DND-41 (cell line): ENCODE measurements around the gene LRRC46.

Experiments used
- CTCF ChIP-seq: IDR thresholded peaks from 2 replicates; pipeline ENCODE4 v1.5.1; 2012; ENCODE audit warnings: borderline replicate concordance, low read length, moderate library complexity, mild to moderate bottlenecking; ENCODE audit not compliant: poor library complexity, severe bottlenecking; ENCODE audit errors: extremely low read depth
- EZH2 ChIP-seq: IDR thresholded peaks from 3 replicates; pipeline ENCODE4 v1.6.1; 2012; ENCODE audit warnings: borderline replicate concordance, low read depth, mild to moderate bottlenecking, moderate library complexity, low read length, inconsistent platforms; ENCODE audit not compliant: severe bottlenecking

GRCh38 chr17:47882247-47882646 is 50.8 kb downstream of the LRRC46 start:
- TF ChIP-seq CTCF (no peak), EZH2 (no peak)
